ENCODE results near the gene IFT22.
"Not testable (repeated sequence)": the region's sequence is repeated elsewhere in the genome, so short reads cannot be mapped to it uniquely, and the experiment has no call there.

IFT22 gene

DNA sequence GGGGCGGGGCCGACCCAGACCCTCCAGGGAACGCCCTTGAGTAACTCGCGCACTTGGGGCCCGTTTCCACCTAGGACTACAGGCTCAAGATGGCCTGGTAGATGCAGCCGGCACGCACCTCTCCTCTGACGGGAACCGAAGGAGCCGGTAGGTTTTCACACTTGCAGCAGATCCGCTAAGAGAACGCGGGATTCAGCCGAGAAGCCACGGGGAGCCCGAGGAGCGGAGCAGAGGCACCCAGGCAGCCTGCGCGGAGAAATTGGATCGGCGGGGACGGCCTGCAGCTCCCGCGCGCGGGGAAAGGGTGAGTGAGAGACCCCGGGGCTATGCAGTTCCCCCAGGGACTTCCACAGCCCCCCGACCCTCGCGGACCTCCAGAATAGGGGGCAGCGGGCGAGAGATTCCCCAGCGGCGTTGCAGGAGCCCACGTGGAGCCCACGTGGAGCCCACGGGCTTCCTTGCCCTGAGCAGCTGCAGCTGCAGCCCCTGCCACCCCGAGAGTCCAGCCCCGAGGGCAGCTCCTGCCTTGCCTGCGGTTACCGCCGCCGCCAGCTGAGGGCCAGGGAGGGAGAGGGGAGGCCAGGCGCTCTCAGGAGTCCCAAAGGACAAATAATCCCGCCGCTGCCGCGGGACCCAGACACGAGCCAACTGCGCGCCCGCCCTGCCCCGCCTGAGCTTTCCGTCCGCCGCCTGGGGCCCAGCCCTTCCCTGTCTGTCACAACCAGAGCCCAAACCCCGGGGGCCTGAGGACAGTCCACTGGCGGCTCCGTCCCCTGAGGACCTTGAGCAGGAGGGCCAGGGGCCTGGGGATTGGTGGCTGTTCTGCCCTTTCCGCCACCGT lies 13.1 kb downstream of the IFT22 start:
- peak; percentile 17 for DNase-seq

DNA sequence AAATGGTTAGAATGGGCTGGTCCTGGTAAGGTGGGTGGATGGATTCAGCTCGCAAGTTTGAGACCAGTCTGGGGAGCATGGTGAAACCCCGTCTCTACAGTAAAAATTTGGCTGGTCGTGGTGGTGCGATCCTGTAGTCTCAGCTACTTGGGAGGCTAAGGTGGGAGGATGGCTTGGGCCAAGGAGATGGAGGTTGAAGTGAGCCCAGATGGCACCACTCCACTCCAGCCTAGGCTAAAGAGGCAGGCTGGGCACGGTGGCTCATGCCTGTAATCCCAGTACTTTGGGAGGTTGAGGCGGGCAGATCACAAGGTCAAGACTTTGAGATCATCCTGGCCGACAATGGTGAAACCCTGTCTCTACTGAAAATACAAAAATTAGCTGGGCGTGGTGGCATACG lies 15.3 kb downstream of the IFT22 start:
- DNase-seq = no peak

DNA sequence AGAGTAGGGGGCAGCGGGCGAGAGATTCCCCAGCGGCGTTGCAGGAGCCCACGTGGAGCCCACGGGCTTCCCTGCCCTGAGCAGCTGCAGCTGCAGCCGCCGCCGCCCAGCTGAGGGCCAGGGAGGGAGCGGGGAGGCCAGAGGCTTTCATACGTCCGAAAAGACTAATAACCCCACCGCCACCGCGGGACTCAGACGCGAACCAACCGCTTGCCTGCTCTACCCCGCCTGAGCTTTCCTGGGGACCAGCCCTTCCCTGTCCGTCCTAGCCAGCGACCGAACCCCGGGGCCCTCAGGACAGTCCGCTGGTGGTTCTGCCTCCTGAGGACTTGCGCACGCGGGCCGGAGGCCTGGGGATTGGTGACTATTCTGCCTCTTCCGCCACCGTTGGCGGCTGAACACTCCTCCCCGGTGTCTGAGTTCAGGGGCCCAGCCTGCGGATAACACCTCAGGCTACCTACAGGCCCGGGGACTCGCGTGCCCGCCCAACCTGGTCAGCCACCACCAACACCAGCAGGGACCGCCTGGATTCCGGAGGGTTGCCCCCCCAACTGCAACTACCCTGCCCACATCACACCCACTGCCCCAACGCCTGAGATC lies 18.4 kb downstream of the IFT22 start:
- DNase-seq = no peak

DNA sequence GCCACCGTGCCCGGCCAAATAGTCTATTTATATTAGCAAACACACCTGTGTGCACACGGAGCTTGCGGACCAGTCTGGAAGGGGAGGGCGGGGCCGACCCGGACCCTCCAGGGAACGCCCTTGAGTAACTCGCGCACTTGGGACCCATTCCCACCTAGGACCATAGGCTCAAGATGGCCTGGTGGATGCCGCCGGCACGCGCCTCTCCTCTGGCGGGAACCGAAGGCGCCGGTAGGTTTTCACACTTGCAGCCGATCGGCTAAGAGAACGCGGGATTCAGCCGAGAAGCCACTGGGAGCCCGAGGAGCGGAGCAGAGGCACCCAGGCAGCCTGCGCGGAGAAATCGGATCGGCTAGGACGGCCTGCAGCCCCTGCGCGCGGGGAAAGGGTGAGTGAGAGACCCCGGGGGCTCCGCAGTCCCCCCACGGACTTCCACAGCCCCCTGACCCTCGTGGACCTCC lies 18.9 kb downstream of the IFT22 start:
- DNase-seq = no peak

DNA sequence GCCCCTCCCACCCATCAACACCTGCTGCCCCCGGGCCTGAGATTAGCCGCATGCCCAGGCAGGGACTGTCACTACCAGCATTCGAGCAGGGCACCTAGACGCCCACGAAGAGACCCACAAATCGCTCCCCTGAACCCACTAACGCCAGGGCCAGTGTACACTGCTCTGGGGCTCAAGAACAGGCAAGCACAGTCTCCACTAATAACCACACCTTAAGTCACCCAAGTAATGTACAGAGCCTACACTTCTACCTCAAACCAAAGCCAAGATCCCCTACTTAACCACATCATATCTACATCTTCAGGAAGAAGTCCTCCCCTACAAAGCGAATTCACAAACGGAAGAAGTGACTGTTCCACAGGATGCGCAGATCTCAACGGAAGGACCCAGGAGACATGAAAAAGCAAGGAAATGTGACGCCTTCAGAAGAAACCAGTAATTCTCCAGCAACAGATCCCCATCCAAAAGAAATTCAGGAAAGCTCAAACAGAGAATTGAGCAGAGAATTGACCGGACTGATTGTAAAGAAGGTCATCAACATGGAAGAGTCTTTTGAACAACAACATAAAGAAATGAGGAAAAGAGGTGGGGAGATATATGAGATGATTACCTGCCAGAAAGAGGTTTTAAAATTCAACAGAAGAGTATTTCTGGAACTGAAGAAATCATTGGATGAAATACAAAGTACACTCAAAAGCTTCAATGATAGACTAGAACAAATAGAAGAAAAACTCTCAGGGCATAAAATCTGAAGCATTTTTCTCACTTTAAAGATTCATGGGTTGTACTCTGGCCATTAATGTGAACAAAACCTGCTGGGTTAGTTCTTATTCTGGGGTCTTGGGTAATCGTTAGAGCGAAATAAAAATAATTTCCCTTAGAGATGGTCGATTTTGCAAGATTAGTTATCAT lies 20.9 kb downstream of the IFT22 start:
- DNase-seq = no peak

DNA sequence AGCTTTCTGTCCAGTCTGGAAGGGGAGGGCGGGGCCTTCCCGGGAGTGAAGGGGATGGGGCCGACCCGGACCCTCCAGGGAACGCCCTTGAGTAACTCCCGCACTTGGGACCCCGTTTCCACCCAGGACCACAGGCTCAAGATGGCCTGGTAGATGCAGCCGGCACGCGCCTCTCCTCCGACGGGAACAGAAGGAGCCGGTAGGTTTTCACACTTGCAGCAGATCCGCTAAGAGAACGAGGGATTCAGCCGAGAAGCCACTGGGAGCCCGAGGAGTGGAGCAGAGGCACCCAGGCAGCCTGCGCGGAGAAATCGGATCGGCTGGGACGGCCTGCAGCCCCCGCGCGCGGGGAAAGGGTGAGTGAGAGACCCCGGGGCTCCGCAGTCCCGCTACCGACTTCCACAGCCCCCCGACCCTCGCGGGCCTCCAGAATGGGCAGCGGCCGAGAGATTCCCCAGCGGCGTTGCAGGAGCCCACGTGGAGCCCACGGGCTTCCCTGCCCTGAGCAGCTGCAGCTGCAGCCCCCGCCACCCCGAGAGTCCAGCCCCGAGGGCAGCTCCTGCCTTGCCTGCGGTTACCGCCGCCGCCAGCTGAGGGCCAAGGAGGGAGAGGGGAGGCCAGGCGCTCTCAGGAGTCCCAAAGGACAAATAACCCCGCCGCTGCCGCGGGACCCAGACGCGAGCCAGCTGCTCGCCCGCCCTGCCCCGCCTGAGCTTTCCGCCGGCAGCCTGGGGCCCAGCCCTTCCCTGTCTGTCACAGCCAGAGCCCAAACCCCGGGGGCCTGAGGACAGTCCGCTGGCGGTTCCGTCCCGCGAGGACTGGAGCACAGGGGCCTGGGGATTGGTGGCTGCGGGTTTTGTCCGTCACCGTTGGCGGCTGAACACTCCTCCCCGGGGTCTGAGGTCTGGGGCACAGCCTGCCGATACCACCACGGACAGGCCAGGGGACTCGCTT lies 21.8 kb downstream of the IFT22 start:
- no peak for DNase-seq

DNA sequence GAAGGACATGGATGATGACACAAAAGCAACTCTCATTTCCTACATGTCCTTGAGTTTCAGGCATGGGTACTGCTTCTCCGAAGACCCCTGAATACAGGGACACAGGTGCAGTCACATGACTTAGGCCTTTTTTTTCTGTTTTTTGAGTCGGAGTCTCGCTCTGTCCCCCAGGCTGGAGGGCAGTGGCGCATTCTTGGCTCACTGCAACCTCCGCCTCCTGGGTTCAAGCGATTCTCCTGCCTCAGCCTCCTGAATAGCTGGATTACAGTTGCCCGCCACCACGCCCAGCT lies 26.8 kb downstream of the IFT22 start:
- no peak for DNase-seq

DNA sequence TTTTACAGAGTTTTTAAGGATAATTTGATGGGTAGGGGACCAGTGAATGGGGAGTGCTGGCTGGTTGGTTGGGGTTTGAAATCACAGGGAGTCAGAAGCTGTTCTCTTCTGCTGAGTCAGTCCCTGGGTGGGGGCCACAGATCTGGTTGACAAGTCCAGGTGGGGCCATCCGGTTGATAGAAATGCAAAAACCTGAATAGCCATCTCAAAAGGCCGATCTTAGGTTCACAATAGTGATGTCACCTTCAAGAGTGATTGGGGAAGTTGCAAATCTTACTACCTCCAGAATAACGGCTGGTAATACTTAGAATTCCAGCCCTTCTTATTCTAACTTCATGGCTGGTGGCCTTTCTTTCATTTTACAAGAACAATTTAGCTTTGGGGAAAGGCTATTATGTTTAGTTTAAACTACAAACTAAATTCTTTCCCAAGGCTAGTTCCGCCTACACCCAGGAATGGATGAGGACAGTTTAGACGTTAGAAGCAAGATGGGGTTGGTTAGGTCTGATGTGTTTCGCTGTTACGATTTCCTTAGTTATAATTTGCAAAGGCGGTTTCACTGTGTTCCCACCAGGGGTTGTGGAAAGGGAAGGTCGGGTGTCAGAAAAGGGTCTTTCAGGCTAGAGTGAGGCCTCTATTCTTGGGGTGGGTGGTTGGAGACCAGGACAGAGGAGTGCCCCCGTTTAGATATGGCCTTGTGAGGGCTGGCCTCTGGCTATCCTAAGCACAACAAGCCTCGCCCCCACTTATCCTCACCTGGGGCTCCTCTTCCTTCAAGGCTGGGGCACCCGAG lies 27.4 kb downstream of the IFT22 start:
- no peak for DNase-seq

DNA sequence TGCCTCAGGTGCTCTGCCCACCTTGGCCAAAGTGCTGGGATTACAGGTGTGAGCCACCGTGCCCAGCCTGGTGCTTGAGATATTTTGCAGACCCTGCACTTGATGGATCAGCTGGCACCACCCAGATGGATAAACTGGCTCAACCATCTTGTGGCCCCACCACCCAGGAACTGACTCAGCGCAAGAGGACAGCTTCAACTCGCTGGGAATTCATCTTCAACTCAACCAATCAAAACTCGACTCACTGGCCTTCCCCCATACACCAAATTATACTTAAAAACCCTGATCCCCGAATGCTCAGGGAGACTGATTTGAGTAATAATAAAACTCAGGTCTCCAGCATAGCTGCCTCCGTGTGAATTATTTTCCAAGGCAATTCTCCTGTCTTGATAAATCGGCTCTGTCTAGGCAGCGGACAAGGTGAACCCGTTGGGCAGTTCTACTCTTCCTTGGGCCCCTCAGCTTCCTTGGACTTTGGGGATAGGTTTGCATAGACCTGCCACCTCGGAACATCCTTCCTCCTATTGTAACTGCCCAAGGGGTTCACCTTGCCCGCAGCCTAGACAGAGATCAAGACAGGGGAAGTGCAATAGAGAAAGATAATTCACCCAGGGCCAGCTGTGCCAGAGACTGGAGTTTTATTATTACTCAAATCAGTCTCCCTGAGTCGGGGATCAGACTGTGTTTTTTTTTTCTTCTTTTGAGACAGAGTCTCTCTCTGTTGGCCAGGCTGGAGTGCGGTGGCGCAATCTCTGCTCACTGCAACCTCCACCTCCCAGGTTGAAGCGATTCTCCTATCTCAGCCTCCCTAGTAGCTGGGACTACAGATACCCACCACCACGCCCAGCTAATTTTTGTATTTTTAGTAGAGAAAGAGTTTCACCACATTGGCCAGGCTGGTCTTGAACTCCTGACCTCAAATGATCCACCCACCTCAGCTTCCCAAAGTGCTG lies 28.3 kb downstream of the IFT22 start:
- not testable (repeated sequence) for DNase-seq

DNA sequence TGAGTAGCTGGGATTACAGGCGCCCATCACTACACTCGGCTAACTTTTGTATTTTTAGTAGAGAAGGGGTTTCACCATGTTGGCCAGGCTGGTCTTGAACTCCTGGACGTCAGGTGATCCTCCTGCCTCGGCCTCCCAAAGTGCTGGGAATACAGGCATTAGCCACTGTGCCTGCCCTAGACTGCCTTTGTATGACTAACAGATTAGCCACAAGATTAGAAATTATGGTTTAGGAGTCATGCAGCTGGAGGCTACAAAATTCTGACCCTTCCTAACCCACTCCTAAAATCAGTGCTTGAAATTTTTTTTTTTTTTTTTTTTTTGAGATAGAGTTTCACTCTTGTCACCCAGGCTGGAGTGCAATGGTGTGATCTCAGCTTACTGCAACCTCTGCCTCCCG lies 29.0 kb downstream of the IFT22 start:
- not testable (repeated sequence) for DNase-seq

DNA sequence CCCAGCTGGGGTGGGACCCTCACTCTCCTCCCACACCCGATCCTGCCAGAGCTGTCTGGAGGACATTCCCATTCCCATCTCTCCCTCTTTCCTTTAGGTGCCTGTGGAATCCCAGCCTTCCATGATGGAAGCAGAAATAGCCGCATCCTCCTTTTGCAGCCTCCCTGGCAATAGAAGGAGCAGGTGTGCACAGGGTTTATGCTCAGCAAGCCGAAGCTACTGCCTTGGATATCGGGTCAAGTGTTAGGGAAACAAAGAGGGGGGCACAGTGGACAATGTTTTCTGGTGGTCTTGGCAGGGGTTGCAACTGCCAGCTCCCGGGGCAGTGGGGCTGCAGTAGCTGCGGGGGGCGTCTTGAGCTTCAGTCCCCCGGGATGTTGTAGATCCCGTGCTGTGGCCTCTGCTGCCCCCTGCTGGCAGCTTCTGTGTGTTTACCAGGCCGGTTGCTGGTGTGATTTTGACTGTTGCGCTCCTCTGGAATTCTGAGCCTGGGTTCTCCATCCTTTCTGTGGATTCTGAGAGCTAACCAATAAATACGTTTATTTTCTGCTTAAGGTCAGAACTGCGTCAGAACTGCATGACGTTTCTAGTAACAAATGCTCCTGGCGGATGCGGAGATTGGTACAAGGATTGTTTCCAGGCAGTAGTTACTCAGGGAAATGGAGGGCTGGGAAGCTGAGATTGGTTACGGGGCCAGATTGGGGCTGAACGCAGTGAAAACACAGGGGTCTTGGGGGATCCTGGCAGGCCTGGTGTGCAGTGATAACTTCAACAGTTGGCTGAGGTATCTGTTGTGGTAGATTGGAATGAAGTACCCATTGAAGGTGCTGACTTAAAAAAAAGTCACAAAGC lies 31.2 kb downstream of the IFT22 start:
- peak; percentile 58 for DNase-seq

DNA sequence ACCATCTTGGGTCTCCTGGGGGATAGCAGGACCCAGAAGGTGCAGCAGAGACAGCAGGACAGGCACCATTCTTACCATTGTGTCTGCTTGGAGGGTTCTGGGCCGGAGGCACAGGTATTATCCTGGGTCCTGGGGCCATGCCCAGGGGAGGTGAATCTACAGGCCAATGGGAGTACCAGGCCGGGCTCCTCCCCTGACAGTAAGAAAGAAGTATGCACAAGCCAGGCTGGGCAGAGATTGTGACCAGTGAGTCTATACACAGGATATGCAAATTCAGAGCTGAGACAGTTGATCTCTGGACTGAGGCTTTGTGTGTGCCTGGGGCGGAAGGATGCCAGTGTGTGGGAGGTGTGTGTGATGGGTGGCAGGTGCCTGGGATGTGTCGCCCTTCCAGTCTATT lies 31.9 kb downstream of the IFT22 start:
- DNase-seq = not testable (repeated sequence)

DNA sequence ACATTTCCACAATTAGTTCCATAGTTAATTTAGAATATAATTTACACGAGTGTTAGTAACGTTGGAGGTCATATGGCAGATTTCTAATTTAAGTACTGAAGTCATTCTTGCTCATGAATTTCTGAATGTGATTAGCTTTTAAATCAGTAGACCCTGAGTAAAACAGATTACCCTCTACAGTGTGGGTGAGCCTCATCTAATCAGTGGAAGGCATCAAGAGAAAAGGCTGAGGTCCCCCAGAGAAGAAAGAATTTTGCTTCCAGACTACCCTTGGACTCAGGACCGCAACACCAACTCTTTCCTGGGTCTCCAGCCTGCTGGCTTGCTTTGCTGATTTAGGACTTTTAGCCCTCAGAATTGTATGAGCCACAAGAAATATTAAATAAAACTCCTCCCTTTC lies 33.2 kb downstream of the IFT22 start:
- no peak for DNase-seq

DNA sequence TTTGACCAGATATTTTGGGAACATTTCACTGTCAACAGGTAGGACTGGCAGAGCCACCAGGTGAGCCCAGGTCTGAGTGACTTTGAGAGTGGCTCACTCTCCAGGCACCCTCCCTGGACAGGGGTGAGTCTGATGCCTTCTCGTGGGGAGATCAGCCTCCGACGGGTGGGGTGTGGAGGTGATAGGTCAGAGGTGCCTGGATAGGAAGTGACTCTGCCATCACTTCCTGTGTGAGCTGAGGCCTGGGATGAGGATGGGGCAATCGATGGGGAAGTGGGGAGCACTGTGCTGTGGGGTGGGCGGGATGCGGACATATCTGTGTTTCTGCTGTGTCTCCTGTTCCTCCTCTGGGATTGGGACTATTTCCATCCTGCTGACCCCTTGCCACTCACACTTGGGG lies 34.6 kb downstream of the IFT22 start:
- no peak for DNase-seq

DNA sequence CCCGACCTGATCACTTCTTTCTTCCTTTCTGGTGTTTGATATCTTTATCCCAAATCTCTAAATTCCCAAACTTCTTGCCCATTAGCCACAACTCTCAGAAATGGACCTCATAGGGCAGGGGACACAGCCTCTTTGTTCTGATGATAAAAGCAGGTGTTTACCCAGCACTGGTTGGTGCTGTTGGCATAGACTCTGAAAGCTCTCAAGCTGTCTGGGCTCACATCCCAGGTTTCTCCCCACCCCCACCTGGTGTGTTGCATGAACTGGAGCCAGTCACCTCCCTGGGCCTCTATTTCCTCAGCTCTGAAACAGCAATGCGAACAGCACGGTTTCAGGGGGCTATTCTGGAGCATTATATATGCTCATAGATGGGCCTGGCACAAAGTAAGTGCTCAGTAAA lies 35.7 kb downstream of the IFT22 start:
- not testable (repeated sequence) for DNase-seq

DNA sequence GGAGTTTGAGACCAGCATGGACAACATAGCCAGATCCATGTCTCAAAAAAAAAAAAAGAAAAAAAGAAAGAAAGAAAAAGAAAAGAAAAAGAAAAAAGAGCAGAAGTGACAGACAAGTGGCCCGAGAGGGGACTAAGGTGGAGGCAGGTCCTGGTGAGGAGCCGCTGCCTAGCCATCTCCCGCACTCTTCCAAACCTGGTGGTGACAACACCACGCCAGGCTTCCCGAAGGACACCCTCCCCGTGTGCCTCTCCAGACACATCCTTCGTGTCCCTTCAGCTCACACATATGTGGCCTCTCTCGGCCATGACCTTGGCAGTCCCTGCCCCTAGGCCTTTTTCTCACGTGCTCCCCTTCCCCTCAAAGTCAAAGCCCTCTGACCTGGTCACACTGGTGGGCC lies 36.4 kb downstream of the IFT22 start:
- no peak for DNase-seq

DNA sequence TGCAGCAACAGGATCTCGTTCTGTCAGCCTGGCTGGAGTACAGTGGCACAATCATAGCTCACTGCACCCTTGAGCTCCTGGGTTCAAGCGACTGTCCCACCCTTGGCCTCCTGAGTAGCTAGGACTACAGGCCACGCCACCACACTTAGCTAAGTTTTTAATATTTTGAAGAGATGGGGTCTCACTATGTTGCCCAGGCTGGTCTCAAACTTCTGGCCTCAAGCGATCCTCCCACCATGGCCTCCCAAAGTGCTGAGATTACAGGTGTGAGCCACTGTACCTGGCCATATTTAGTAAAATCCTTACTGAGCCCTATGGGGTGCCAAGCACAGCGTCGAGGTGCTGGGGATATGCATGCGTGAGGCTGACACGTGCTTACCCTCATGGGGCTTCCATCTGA lies 40.7 kb downstream of the IFT22 start:
- not testable (repeated sequence) for DNase-seq

DNA sequence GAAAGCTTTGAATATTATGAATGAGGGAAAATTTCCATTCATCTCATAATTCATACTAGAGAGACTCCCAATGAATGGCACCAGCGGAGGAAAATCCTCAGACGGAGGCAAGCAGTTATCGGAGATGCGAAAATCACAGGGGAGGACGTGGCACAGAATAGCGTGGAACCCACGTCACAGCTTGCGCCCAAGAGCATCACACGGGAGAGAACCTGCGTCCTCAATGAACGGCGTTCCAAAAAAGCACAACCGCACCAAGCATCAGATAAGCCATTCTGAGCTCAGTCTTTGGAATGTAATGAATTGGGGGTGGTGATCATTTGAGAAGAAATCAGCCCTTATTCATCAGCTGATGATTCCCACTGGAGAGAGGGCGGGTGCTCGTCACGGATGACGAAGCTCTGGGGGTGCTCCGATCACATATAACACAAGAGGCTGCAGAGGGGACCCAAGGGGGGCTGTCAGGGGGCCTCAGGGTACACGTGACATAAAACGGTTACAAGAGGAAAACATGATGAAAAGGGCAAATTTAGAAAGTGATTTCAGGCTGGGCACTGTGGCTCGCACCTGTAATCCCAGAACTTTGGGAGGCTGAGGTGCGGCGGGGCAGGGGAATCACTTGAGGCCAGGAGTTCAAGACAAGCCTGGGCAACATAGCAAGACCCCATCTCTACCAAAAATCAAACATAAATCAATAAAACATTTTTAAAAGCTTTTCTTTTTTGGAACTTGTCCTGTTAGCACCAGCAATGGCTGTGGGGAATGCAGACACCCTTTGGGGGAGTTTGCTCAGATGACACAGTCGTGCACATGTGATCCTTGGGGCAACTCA lies 42.9 kb downstream of the IFT22 start:
- DNase-seq = no peak

DNA sequence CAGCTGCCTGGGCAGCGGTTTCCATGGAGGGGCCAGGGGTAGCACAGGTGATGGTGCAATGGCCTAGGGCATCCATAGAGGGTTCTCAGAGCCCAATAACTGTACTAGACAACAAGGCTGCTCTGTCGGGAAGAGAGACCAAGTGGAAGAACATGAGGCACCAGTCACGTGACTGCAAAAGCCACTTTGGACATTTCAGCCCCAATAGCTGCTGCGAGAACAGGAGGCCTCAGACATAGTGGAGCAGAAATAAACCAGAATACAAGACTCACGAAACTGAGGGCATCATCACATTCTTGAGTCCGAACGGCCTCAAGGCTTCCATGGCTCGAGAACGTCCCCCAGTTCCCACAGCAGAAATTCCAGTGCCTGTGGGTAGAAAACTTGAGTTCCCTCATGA lies 44.5 kb downstream of the IFT22 start:
- DNase-seq = no peak

Data from CD4-positive, alpha-beta T cell treated with Interleukin-12 subunit alpha and Interleukin-12 subunit beta, for 1 hour (primary cell).